EH (cell line): ENCODE measurements around the gene RBM28.
"Not testable (repeated sequence)": the region's sequence is repeated elsewhere in the genome, so short reads cannot be mapped to it uniquely, and the experiment has no call there.

Experiments
- DNase-seq: peaks from one replicate; pipeline ENCODE4 v3.0.0-alpha.2; 2015; ENCODE audit warnings: low read depth

The RBM28 gene

GRCh38 chr7:128281605-128282380, 61.9 kb downstream of the RBM28 start:
- DNase-seq: no peak

GRCh38 chr7:128280451-128280850, 63.3 kb downstream of the RBM28 start:
- DNase-seq: not testable (repeated sequence)

GRCh38 chr7:128279124-128279713, 64.5 kb downstream of the RBM28 start:
- DNase-seq: no peak

GRCh38 chr7:128278366-128278765, 65.3 kb downstream of the RBM28 start:
- DNase-seq: no peak

- no peak for DNase-seq
Measured at GRCh38 chr7:128275681-128276080, 68.0 kb downstream of the RBM28 start.

- DNase-seq: no peak
Measured at GRCh38 chr7:128274884-128275603, 68.7 kb downstream of the RBM28 start.

- no peak for DNase-seq
Measured at GRCh38 chr7:128274246-128274883, 69.3 kb downstream of the RBM28 start.

GRCh38 chr7:128271942-128272481, 71.7 kb downstream of the RBM28 start:
- no peak for DNase-seq

GRCh38 chr7:128271471-128271941, 72.2 kb downstream of the RBM28 start:
- no peak for DNase-seq

GRCh38 chr7:128270826-128271272, 72.9 kb downstream of the RBM28 start:
- DNase-seq: no peak

GRCh38 chr7:128268233-128268632, 75.5 kb downstream of the RBM28 start:
- no peak for DNase-seq

GRCh38 chr7:128267595-128267924, 76.1 kb downstream of the RBM28 start:
- DNase-seq: peak; percentile 66

- peak; percentile 84 for DNase-seq
Measured at GRCh38 chr7:128266883-128267594, 76.7 kb downstream of the RBM28 start.

- no peak for DNase-seq
Measured at GRCh38 chr7:128266529-128266882, 77.2 kb downstream of the RBM28 start.

- DNase-seq: no peak
Measured at GRCh38 chr7:128265906-128266300, 77.8 kb downstream of the RBM28 start.

- no peak for DNase-seq
Measured at GRCh38 chr7:128265156-128265905, 78.4 kb downstream of the RBM28 start.

GRCh38 chr7:128264477-128264876, 79.2 kb downstream of the RBM28 start:
- DNase-seq: no peak

- no peak for DNase-seq
Measured at GRCh38 chr7:128263420-128263819, 80.3 kb downstream of the RBM28 start.

- DNase-seq: no peak
Measured at GRCh38 chr7:128262273-128263028, 81.3 kb downstream of the RBM28 start.
